ENCODE measurements around the gene FARSA.

The FARSA gene

GRCh38 chr19:12947702-12948611, 14.4 kb upstream of the FARSA start:
- H3K36me3 ChIP-seq (ENCODE audit: insufficient read depth, low read length): peaks cover 9% of the 10 kb centered on the region; the same call in 1 of the 2 replicates
- no peaks in the 10 kb centered on the region for H3K4me1 ChIP-seq (ENCODE audit: insufficient read depth, low read length)
- no peaks in the 10 kb centered on the region for H3K9me3 ChIP-seq (ENCODE audit: control insufficient read depth, insufficient read depth, low read length)
- H3K9ac ChIP-seq (ENCODE audit: low read depth, low read length): no peak overlapping the region

GRCh38 chr19:12946731-12947496, 13.4 kb upstream of the FARSA start:
- Histone ChIP-seq H3K9me3 (ENCODE audit: control insufficient read depth, insufficient read depth, low read length) (no peaks in the 10 kb centered on the region), H3K9ac (ENCODE audit: low read depth, low read length) (peak overlapping the region; percentile 74), H3K4me1 (ENCODE audit: insufficient read depth, low read length) (no peaks in the 10 kb centered on the region), H3K36me3 (ENCODE audit: insufficient read depth, low read length) (peaks cover 17% of the 10 kb centered on the region)

- H3K9me3 ChIP-seq (ENCODE audit: control insufficient read depth, insufficient read depth, low read length): no peaks in the 10 kb centered on the region
- peak overlapping the region; percentile 74 for H3K9ac ChIP-seq (ENCODE audit: low read depth, low read length)
- peaks cover 21% of the 10 kb centered on the region for H3K36me3 ChIP-seq (ENCODE audit: insufficient read depth, low read length)
- no peaks in the 10 kb centered on the region for H3K4me1 ChIP-seq (ENCODE audit: insufficient read depth, low read length)
Observed at GRCh38 chr19:12946092-12946721, 12.7 kb upstream of the FARSA start.

GRCh38 chr19:12945479-12946091, 12.1 kb upstream of the FARSA start, which contains the start of gene RAD23A:
RAD23A (plus strand) TSS chr19:12945862; CDS start chr19:12945949, 87 bp downstream.
- Histone ChIP-seq H3K4me1 (ENCODE audit: insufficient read depth, low read length) (no peaks in the 10 kb centered on the region), H3K36me3 (ENCODE audit: insufficient read depth, low read length) (peaks cover 27% of the 10 kb centered on the region), H3K9ac (ENCODE audit: low read depth, low read length) (peak within 1 kb of the TSS; percentile 74), H3K9me3 (ENCODE audit: control insufficient read depth, insufficient read depth, low read length) (no peaks in the 10 kb centered on the region)

GRCh38 chr19:12944104-12944674, 10.7 kb upstream of the FARSA start:
- Histone ChIP-seq H3K9ac (ENCODE audit: low read depth, low read length) (no peak overlapping the region), H3K4me1 (ENCODE audit: insufficient read depth, low read length) (peaks cover 4% of the 10 kb centered on the region; the same call in 1 of the 2 replicates), H3K36me3 (ENCODE audit: insufficient read depth, low read length) (peaks cover 40% of the 10 kb centered on the region), H3K9me3 (ENCODE audit: control insufficient read depth, insufficient read depth, low read length) (no peaks in the 10 kb centered on the region)

- H3K9ac ChIP-seq (ENCODE audit: low read depth, low read length): no peak overlapping the region
- H3K9me3 ChIP-seq (ENCODE audit: control insufficient read depth, insufficient read depth, low read length): no peaks in the 10 kb centered on the region
- peaks cover 4% of the 10 kb centered on the region; the same call in 1 of the 2 replicates for H3K4me1 ChIP-seq (ENCODE audit: insufficient read depth, low read length)
- peaks cover 40% of the 10 kb centered on the region for H3K36me3 ChIP-seq (ENCODE audit: insufficient read depth, low read length)
Observed at GRCh38 chr19:12943437-12944044, 10.0 kb upstream of the FARSA start.

- Histone ChIP-seq H3K9me3 (ENCODE audit: control insufficient read depth, insufficient read depth, low read length) (no peaks in the 10 kb centered on the region), H3K36me3 (ENCODE audit: insufficient read depth, low read length) (peaks cover 34% of the 10 kb centered on the region), H3K4me1 (ENCODE audit: insufficient read depth, low read length) (peaks cover 4% of the 10 kb centered on the region; the same call in 1 of the 2 replicates), H3K9ac (ENCODE audit: low read depth, low read length) (no peak overlapping the region)
Observed at GRCh38 chr19:12940897-12941296, 7.4 kb upstream of the FARSA start.

- peaks cover 34% of the 10 kb centered on the region for H3K36me3 ChIP-seq (ENCODE audit: insufficient read depth, low read length)
- no peaks in the 10 kb centered on the region for H3K9me3 ChIP-seq (ENCODE audit: control insufficient read depth, insufficient read depth, low read length)
- H3K9ac ChIP-seq (ENCODE audit: low read depth, low read length): peak overlapping the region; percentile 92
- peaks cover 4% of the 10 kb centered on the region; the same call in 1 of the 2 replicates for H3K4me1 ChIP-seq (ENCODE audit: insufficient read depth, low read length)
Observed at GRCh38 chr19:12939975-12940423, 6.5 kb upstream of the FARSA start.

- Histone ChIP-seq H3K4me1 (ENCODE audit: insufficient read depth, low read length) (peaks cover 4% of the 10 kb centered on the region; the same call in 1 of the 2 replicates), H3K9me3 (ENCODE audit: control insufficient read depth, insufficient read depth, low read length) (no peaks in the 10 kb centered on the region), H3K36me3 (ENCODE audit: insufficient read depth, low read length) (peaks cover 34% of the 10 kb centered on the region), H3K9ac (ENCODE audit: low read depth, low read length) (peak overlapping the region; percentile 92)
Observed at GRCh38 chr19:12938779-12939601, 5.5 kb upstream of the FARSA start.

- Histone ChIP-seq H3K9ac (ENCODE audit: low read depth, low read length) (peak within 1 kb of the TSS; percentile 92), H3K36me3 (ENCODE audit: insufficient read depth, low read length) (peaks cover 32% of the 10 kb centered on the region), H3K4me1 (ENCODE audit: insufficient read depth, low read length) (peaks cover 4% of the 10 kb centered on the region; the same call in 1 of the 2 replicates), H3K9me3 (ENCODE audit: control insufficient read depth, insufficient read depth, low read length) (no peaks in the 10 kb centered on the region)
Observed at GRCh38 chr19:12937927-12938778, 4.6 kb upstream of the FARSA start, which contains the start of gene CALR. CALR (plus strand) TSS chr19:12938609; CDS start chr19:12938680, 71 bp downstream.

- H3K9me3 ChIP-seq (ENCODE audit: control insufficient read depth, insufficient read depth, low read length): no peaks in the 10 kb centered on the region
- peaks cover 26% of the 10 kb centered on the region for H3K36me3 ChIP-seq (ENCODE audit: insufficient read depth, low read length)
- H3K9ac ChIP-seq (ENCODE audit: low read depth, low read length): peak overlapping the region; percentile 63
- peaks cover 4% of the 10 kb centered on the region; the same call in 1 of the 2 replicates for H3K4me1 ChIP-seq (ENCODE audit: insufficient read depth, low read length)
Observed at GRCh38 chr19:12937093-12937926, 3.8 kb upstream of the FARSA start.
